Stimulated activated CD8-positive, alpha-beta memory T cell treated with anti-CD3 and anti-CD28 coated beads, Interleukin-12 subunit alpha, Interleukin-12 subunit beta, amount 100 ng/mL, for 1 hour (primary cell): ENCODE results near the gene ABHD14A.
"Not testable (repeated sequence)": the region's sequence is repeated elsewhere in the genome, so short reads cannot be mapped to it uniquely, and the experiment has no call there.

ENCODE experiments used
- DNase-seq: peaks from one replicate; pipeline ENCODE4 v3.0.0-alpha.2; 2020; ENCODE audit warnings: low read depth

Gene ABHD14A

GRCh38 chr3:51974277-51974962, 444 bp upstream of the ABHD14A start:
- no peak for DNase-seq

GRCh38 chr3:51975852-51976549, 1.1 kb downstream of the ABHD14A start:
- no peak for DNase-seq

DNA sequence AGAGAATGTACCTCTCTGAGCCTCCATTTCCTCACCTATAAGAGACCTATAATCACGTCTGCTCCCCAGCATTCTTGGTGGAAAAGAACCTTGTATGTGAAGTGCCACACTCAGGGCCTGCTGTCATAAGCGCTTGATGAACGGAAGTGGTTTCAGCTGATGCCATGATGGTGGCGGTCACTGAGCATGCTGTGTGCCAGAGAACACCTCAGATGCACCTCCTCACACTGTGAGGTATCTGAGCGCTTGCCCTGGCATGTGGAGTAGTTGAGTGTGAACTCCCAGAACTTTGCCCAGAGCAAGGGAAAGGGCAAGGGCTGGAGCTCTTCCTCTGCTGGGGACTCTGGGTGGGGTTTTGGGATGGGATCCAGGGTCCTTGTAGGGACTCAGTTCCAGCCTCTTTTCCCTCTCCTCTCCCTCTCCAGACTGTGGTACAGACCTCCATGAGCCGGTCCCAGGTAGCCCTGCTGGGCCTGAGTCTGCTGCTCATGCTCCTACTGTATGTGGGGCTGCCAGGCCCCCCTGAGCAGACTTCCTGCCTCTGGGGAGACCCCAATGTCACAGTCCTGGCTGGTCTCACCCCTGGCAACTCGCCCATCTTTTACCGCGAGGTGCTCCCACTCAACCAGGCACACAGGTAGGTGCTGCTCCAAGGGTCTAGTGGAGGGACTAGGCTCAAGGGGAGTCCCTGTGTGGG, 2.7 kb downstream of the ABHD14A start:
- DNase-seq: no peak

- no peak for DNase-seq
These were observed 3.3 kb downstream of the ABHD14A start for GRCh38 chr3:51978143-51978502.

GRCh38 chr3:51980253-51980652, 5.4 kb downstream of the ABHD14A start:
- no peak for DNase-seq

GRCh38 chr3:51982352-51982837, 7.5 kb downstream of the ABHD14A start:
- DNase-seq: no peak

DNA sequence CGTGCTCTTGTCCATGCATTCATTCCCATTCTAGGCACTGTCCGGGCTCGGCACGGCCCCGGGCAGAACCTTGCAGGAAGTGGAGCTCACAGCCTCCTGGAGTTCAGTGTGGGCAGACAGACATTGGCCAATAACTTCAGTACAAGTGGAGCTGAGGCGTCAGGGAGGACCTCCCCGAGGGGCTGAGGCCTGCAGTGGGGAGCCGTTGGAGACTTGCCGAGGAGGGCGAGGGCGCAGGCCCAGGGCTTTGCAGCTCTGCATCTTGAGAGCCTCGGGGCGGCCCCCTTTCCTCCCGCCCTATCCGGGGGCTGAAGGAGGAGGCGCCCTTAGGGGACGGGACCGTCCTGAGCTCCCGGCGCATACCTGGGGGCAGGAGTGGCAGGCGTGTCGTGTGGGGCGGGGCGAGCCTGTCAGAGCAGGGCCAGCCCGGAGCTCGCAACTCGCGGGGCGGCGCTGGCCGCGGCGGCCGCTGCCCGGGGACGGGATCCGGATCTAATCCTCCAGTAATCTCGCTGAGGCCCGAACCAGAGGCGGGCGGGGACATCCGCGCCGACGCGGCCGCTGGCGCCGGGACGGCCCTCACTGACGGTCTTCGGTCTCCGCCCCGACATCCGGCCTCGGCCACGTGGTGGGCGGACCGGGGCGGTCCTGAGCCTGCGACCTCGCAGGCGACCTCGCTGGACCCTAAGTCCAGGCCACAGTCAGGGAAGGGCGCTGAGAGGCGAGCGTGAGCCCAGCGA, 8.1 kb downstream of the ABHD14A start, which contains the start of gene ACY1:
Gene ACY1 (plus strand): TSS at position 698 of the 740 bp plus-strand sequence. CDS start 530 bp downstream, outside the sequence.
- peak; percentile 35 for DNase-seq

GRCh38 chr3:51983578-51984268, 8.9 kb downstream of the ABHD14A start:
- no peak for DNase-seq

- no peak for DNase-seq
These were observed 9.4 kb downstream of the ABHD14A start for GRCh38 chr3:51984269-51984647.

DNA sequence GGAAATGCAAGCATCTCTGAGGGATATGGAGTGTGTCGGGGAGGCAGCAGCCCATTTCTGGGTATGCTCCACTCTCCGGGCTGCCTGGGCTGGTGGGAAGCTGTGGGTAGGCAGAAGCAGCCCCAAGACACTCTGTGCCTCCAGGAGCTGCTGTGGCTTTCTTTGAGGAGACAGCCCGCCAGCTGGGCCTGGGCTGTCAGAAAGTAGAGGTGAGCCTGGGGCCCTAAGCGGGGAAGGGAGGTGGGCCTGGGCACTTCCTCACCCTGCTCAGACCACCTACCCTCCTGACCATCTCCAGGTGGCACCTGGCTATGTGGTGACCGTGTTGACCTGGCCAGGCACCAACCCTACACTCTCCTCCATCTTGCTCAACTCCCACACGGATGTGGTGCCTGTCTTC, 10.2 kb downstream of the ABHD14A start:
- no peak for DNase-seq

- no peak for DNase-seq
These were observed 11.4 kb downstream of the ABHD14A start for GRCh38 chr3:51986010-51986947.

DNA sequence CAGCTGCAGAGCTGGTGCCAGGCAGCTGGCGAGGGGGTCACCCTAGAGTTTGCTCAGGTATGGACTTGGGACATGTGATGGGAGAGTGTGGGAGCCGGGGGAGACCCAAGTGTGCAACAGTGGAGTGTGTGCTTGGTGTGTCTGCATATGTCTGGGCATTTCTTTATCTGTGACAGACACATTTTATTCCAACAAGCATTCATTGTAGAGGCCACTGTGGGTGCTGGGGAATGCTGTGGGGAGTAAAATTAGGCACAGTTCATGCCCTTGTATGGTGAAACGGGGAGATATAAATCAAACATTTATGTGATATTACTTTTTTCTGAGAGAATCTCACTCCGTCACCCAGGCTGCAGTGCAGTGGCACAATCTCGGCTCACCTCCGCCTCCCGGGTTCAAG, 12.7 kb downstream of the ABHD14A start:
- DNase-seq: no peak

DNA sequence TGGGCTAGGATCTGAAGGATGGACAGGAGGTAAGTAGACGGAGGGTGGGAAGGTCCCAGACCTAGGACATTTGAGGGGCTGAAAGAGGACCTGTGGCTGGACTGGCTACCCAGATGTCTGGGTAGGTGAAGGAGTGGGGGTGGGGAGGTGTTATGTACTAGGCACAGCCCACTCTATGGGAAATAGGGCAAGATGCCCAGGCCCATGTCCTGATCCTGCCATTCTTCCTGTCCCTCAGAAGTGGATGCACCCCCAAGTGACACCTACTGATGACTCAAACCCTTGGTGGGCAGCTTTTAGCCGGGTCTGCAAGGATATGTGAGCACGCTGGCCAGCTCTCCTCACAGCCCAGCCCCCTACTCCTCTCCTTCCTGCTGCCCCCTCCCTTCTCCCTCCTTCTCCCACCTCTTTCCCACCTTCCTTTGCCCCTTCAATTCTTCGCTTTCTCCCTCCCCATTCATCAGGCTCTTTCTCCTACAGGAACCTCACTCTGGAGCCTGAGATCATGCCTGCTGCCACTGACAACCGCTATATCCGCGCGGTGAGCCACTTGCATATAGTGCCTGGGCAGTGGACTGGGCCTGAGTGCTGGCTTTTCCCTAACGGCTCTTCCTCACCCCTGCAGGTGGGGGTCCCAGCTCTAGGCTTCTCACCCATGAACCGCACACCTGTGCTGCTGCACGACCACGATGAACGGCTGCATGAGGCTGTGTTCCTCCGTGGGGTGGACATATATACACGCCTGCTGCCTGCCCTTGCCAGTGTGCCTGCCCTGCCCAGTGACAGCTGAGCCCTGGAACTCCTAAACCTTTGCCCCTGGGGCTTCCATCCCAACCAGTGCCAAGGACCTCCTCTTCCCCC, 13.7 kb downstream of the ABHD14A start:
- DNase-seq: no peak

- DNase-seq: not testable (repeated sequence)
These were observed 15.7 kb downstream of the ABHD14A start for GRCh38 chr3:51990501-51990971.

DNA sequence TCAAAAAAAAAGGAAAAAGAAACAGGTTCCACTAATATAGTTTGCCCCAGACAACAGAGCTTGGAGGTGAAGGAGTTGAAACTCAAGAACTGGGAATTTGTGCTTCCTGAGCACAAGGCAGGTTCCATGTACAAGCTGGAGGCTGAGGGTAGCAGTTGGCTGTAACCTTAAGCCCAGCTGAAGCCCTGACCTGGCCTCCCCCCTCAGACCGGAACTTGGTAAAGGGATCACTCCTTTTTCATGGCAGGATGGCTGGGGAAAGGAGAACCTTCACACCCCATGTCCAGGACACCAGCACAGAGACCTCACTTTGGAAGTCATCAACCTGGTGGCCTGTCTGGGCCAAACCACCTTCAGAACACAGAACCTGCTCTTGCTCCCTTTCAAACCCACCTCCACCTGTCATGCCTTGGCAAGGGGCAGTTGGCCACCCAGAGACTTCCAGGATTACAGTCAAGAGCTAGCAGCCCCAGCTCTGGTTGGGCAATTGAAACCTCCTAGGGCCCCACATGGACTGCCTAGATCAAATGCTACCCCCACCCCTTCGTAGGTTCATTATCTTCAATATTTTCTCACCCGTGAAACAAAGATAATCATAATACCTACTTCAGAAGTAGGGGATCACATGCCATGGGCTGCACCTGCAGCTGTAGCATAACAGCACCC, 17.3 kb downstream of the ABHD14A start:
- no peak for DNase-seq

GRCh38 chr3:51993657-51994056, 18.8 kb downstream of the ABHD14A start:
- not testable (repeated sequence) for DNase-seq

DNA sequence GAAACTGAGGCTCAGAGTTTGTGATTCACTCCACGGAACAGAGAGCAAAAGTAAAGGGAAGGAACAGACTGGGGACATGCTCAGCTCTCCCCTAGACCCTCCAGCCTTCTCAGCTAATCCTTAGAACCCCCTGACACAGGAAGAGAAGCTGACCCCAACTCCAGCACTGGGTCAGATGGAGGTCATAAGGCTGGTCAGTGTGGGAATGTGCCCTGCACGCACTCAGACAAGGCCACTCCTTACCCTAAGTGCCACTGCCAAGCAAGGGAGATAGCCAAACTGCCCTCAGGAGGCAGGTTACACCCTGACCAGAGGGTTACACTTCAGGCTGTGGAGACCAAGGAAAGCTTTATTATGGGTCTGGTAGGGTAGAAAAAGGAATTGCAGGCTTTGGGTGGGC, 19.7 kb downstream of the ABHD14A start:
- DNase-seq: no peak

- DNase-seq: peak; percentile 85
These were observed 20.7 kb downstream of the ABHD14A start, which contains the start of gene RPL29 for GRCh38 chr3:51995346-51996163. TSS of gene RPL29 (minus strand) at chr3:51995895. CDS start at chr3:51995461, 434 bp downstream.
